K562 (cell line): Measurements from ENCODE around the gene ASIC3. TPM values are rescaled to one million over a fixed set of nuclear protein-coding genes. Genes with fewer than 3 reads are reported as not detected.

ENCODE experiments used
- BCOR ChIP-seq: fragments of 450-650 bp; IDR thresholded peaks from 2 replicates; pipeline ENCODE4 v1.6.1; 2016
- EP400 ChIP-seq: fragments of 450-650 bp; IDR thresholded peaks from 2 replicates; pipeline ENCODE4 v1.6.1; 2017; ENCODE audit warnings: antibody characterized with exemption, mild to moderate bottlenecking, moderate library complexity
- ETV5 ChIP-seq: sonication (generic); formaldehyde crosslinking; IDR thresholded peaks from 2 replicates; pipeline ENCODE4 v1.4.0; 2020; ENCODE audit warnings: low read depth, mild to moderate bottlenecking, missing genetic modification reagents
- EZH2 ChIP-seq: IDR thresholded peaks from 2 replicates; pipeline ENCODE4 v1.6.1; 2012; ENCODE audit warnings: low read depth, mild to moderate bottlenecking, inconsistent platforms, low read length, borderline replicate concordance
- HDAC6 ChIP-seq: IDR thresholded peaks from 2 replicates; pipeline ENCODE4 v1.6.1; 2012; ENCODE audit warnings: low read depth, mild to moderate bottlenecking, control low read depth, inconsistent platforms, low read length, moderate library complexity
- HMG20B ChIP-seq: fragments of 250-450 bp; sonication (Bioruptor Pico); IDR thresholded peaks from 2 replicates; pipeline ENCODE4 v1.5.0; 2021; ENCODE audit warnings: mild to moderate bottlenecking
- HMGN3 ChIP-seq: IDR thresholded peaks from 2 replicates; pipeline ENCODE4 v1.6.1; 2011; ENCODE audit warnings: borderline replicate concordance, low read depth, mild to moderate bottlenecking, mixed read lengths, low read length; ENCODE audit not compliant: insufficient read length; ENCODE audit errors: extremely low read depth
- KDM1A ChIP-seq, 2 experiments: fragments of 450-650 bp; IDR thresholded peaks; 2 replicates each; pipeline ENCODE4 v1.6.1; 2016; ENCODE audit warnings: mild to moderate bottlenecking in 2 of 2
- KLF1 ChIP-seq: fragments of 450-650 bp; IDR thresholded peaks from 2 replicates; pipeline ENCODE4 v1.6.1; 2016; ENCODE audit warnings: missing genetic modification characterization, missing compliant biosample characterization
- MIER1 ChIP-seq: fragments of 450-650 bp; IDR thresholded peaks from 2 replicates; pipeline ENCODE4 v1.6.1; 2016; ENCODE audit warnings: antibody characterized with exemption, mild to moderate bottlenecking, low read depth
- MYBL2 ChIP-seq, 2 experiments: fragments of 450-650 bp in 1 of 2; sonication (generic) in 1 of 2; formaldehyde crosslinking in 1 of 2; IDR thresholded peaks; 2 replicates each; pipeline versions ENCODE4 v1.6.1 to v1.8.1; 2017 to 2022; ENCODE audit warnings: borderline replicate concordance in 1 of 2, inconsistent platforms in 1 of 2, low read depth in 1 of 2, mild to moderate bottlenecking in 1 of 2, missing genetic modification reagents in 1 of 2, moderate library complexity in 1 of 2
- NR1H2 ChIP-seq: sonication (generic); formaldehyde crosslinking; IDR thresholded peaks from 2 replicates; pipeline ENCODE4 v1.4.0; 2020; ENCODE audit warnings: mild to moderate bottlenecking, missing genetic modification reagents
- POLR2H ChIP-seq: IDR thresholded peaks from 2 replicates; pipeline ENCODE4 v1.6.1; 2016; ENCODE audit warnings: missing genetic modification characterization, low read depth, mild to moderate bottlenecking, control low read depth, missing compliant biosample characterization, moderate library complexity
- SIN3B ChIP-seq: fragments of 450-650 bp; IDR thresholded peaks from 2 replicates; pipeline ENCODE4 v1.6.1; 2017; ENCODE audit warnings: low read depth, mild to moderate bottlenecking, moderate library complexity
- SMARCA4 ChIP-seq: fragments of 450-650 bp; IDR thresholded peaks from 2 replicates; pipeline ENCODE4 v1.6.1; 2016
- SMARCE1 ChIP-seq: fragments of 450-650 bp; IDR thresholded peaks from 2 replicates; pipeline ENCODE4 v1.7.1; 2016; ENCODE audit warnings: mild to moderate bottlenecking
- SNRNP70 ChIP-seq: fragments of 200-400 bp; formaldehyde crosslinking; optimal IDR thresholded peaks from 2 replicates; pipeline ENCODE3; 2017; ENCODE audit warnings: low read depth, low read length
- SOX6 ChIP-seq: fragments of 450-650 bp; IDR thresholded peaks from 2 replicates; pipeline ENCODE4 v1.6.1; 2014; ENCODE audit warnings: mild to moderate bottlenecking
- SREBF1 ChIP-seq: fragments of 150-350 bp; IDR thresholded peaks from 2 replicates; pipeline ENCODE4 v1.6.1; 2014; ENCODE audit warnings: antibody characterized with exemption, low read depth, low read length, borderline replicate concordance
- ZNF507 ChIP-seq: conservative IDR thresholded peaks from 2 replicates; pipeline ENCODE4 v1.6.1; 2017; ENCODE audit warnings: missing genetic modification characterization, missing compliant biosample characterization
- ZNF589 ChIP-seq: fragments of 200-800 bp; sonication (Bioruptor generic); IDR thresholded peaks from 2 replicates; pipeline ENCODE4 v1.6.1; 2016; ENCODE audit warnings: low read depth, missing genetic modification characterization, missing compliant biosample characterization
- ZNF707 ChIP-seq: fragments of 250-450 bp; sonication (Bioruptor Pico); conservative IDR thresholded peaks from 2 replicates; pipeline ENCODE4 v1.8.0; 2022; ENCODE audit warnings: inconsistent platforms, mild to moderate bottlenecking, moderate library complexity
- ZNF79 ChIP-seq: fragments of 250-450 bp; sonication (Bioruptor Pico); IDR thresholded peaks from 2 replicates; pipeline ENCODE4 v1.4.0; 2020; ENCODE audit warnings: low read depth, mild to moderate bottlenecking, moderate library complexity
- polyA plus RNA-seq, 8 experiments: library from polyadenylated mRNA; depleted of rRNA in 4 of 8; stranded (reverse) in 5 of 8; unstranded in 3 of 8; fragments of >200 nt; fragmentation: Nextera tagmentation in 2 of 8; fragmentation: Illumina TruSeq in 1 of 8; extraction: Ambion mirVana in 2 of 8; extraction: Trizol in 1 of 8; gene quantifications; 2 replicates each; pipeline versions ENCODE4 v1.2.1 to v1.2.3, GENCODE V29; 2011 to 2014; ENCODE audit warnings: inconsistent platforms in 1 of 8, missing spikeins in 1 of 8
- total RNA-seq, 7 experiments: library from RNA; depleted of rRNA in 6 of 7; stranded (reverse); fragments of >200 nt in 6 of 7; fragmentation: Illumina TruSeq in 2 of 7; extraction: Trizol in 2 of 7; gene quantifications; 2 replicates each; pipeline versions ENCODE4 v1.2.1 to v1.2.3, GENCODE V29; 2011 to 2021; ENCODE audit warnings: low replicate concordance in 1 of 7
- TF ChIP-seq, protein P1 (sequence below): sonication (generic); formaldehyde crosslinking; IDR thresholded peaks from 2 replicates; pipeline ENCODE4 v1.8.1; 2022; ENCODE audit warnings: missing genetic modification reagents
- TF ChIP-seq, protein P2 (sequence below): fragments of 450-650 bp; IDR thresholded peaks from 2 replicates; pipeline ENCODE4 v1.6.1; 2016

Gene ASIC3
- total and polyA plus RNA-seq, 9 of the 15 experiments (the other 6 are each of a cell fraction or from before 2014, with no cell fraction given) = 0.11 to 5.0 (median 0.87) TPM

DNA sequence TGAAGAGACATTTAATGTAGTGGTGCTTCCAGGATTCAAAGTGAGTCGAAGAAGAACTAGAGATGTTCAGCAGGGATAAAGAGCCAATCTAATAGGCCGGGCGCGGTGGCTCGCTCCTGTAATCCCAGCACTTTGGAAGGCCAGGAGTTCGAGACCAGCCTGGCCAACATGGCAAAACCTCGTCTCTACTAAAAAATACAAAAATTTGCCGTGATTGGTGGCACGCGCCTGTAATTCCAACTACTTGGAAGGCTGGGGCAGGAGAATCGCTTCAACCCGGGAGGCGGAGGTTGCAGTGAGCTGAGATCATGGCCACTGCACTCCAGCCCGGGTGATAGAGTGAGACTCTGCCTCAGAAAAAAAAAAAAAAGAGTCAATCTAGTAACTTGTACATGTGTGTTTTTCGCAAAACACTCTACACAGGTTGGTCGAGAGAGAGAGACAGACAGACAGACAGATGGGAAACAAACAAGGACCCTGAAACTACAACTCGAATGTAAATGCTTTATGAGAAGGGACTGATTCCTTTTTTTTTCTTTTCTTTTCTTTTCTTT, 19.3 kb upstream of the ASIC3 start (continued):
- TF ChIP-seq POLR2H (tag) (no peak), SIN3B (no peak), SNRNP70 (no peak), SOX6 (no peak), NR1H2 (CRISPR knock-in tag) (no peak; the same call in 1 of the 2 replicates), KLF1 (tag) (no peak), HMG20B (no peak), HMGN3 (no peak), BCOR (peak; percentile 81; the same call in 1 of the 2 replicates), ETV5 (CRISPR knock-in tag) (no peak), MYBL2 (IDR thresholded peaks at IDR 0.05; ENCODE audit: low read depth) (no peak), MYBL2 (CRISPR knock-in tag; IDR thresholded peaks at IDR 0.05; ENCODE audit: borderline replicate concordance) (no peak), ZNF507 (tag) (no peak), HDAC6 (no peak), MIER1 (peak; percentile 59; the same call in 1 of the 2 replicates), EZH2 (no peak), SMARCA4 (peak; percentile 64), ZNF589 (CRISPR knock-in tag) (peak; percentile 89), EP400 (peak; percentile 81; the same call in 1 of the 2 replicates), ZNF79 (CRISPR knock-in tag) (no peak), SREBF1 (no peak), SMARCE1 (0 out of 2 replicates have a peak, but pooled peaks have one; percentile 61), ZNF707 (CRISPR knock-in tag) (no peak), KDM1A (IDR thresholded peaks at IDR 0.05) (peak; percentile 42 to 69; a peak in 1 of 4 replicates)
- TF ChIP-seq, protein P1, sequence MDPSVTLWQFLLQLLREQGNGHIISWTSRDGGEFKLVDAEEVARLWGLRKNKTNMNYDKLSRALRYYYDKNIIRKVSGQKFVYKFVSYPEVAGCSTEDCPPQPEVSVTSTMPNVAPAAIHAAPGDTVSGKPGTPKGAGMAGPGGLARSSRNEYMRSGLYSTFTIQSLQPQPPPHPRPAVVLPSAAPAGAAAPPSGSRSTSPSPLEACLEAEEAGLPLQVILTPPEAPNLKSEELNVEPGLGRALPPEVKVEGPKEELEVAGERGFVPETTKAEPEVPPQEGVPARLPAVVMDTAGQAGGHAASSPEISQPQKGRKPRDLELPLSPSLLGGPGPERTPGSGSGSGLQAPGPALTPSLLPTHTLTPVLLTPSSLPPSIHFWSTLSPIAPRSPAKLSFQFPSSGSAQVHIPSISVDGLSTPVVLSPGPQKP = no peak
- TF ChIP-seq, protein P2, sequence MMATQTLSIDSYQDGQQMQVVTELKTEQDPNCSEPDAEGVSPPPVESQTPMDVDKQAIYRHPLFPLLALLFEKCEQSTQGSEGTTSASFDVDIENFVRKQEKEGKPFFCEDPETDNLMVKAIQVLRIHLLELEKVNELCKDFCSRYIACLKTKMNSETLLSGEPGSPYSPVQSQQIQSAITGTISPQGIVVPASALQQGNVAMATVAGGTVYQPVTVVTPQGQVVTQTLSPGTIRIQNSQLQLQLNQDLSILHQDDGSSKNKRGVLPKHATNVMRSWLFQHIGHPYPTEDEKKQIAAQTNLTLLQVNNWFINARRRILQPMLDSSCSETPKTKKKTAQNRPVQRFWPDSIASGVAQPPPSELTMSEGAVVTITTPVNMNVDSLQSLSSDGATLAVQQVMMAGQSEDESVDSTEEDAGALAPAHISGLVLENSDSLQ = no peak
